ENCODE results near the gene FAM210B.

Gene FAM210B

DNA sequence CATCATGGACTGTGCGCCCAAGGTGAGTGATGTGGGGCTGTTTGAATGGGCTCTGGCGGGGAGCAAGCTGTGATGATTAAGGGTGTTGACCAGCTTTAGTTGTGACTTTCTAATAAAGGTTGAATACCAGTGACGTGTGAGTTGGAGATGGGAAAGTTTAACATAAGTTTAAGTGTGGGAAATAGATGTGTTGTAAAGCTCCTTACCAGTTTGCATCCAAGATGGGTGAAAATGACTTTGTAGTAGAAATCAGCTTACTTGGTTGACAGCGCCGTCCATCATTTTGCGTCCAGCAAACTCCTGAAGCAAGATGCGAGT lies 53.7 kb downstream of the FAM210B start:
- H3K4me3 ChIP-seq (ENCODE audit: low read depth, low read length) = no peak overlapping the region
- DNase-seq (ENCODE audit: low read depth) = no peak
- TF ChIP-seq, protein P1, sequence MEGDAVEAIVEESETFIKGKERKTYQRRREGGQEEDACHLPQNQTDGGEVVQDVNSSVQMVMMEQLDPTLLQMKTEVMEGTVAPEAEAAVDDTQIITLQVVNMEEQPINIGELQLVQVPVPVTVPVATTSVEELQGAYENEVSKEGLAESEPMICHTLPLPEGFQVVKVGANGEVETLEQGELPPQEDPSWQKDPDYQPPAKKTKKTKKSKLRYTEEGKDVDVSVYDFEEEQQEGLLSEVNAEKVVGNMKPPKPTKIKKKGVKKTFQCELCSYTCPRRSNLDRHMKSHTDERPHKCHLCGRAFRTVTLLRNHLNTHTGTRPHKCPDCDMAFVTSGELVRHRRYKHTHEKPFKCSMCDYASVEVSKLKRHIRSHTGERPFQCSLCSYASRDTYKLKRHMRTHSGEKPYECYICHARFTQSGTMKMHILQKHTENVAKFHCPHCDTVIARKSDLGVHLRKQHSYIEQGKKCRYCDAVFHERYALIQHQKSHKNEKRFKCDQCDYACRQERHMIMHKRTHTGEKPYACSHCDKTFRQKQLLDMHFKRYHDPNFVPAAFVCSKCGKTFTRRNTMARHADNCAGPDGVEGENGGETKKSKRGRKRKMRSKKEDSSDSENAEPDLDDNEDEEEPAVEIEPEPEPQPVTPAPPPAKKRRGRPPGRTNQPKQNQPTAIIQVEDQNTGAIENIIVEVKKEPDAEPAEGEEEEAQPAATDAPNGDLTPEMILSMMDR (IDR thresholded peaks at IDR 0.05; ENCODE audit: control insufficient read depth, extremely low read depth, insufficient read depth) = no peak

DNA sequence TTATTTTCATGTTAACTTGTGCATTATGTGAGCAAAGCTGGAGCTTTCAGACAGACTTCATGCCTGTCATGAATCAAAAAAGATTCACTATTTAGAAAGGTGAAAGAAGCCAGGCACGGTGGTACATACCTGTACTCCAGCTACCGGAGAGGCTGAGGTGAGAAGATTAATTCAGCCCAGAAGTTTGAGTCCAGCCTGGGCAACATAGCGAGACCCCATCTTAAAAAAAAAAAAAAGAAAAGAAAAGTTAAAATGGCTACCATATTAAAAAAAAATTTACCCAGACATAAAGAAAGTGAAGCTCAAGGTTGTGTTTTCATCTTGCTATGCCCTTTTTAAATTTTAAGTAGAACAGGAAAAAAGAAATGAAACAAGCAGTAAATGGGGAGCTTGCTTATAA lies 54.2 kb downstream of the FAM210B start:
- TF ChIP-seq, protein P1 (IDR thresholded peaks at IDR 0.05; ENCODE audit: control insufficient read depth, extremely low read depth, insufficient read depth) = no peak
- H3K4me3 ChIP-seq (ENCODE audit: low read depth, low read length) = no peak overlapping the region
- DNase-seq (ENCODE audit: low read depth) = no peak

DNA sequence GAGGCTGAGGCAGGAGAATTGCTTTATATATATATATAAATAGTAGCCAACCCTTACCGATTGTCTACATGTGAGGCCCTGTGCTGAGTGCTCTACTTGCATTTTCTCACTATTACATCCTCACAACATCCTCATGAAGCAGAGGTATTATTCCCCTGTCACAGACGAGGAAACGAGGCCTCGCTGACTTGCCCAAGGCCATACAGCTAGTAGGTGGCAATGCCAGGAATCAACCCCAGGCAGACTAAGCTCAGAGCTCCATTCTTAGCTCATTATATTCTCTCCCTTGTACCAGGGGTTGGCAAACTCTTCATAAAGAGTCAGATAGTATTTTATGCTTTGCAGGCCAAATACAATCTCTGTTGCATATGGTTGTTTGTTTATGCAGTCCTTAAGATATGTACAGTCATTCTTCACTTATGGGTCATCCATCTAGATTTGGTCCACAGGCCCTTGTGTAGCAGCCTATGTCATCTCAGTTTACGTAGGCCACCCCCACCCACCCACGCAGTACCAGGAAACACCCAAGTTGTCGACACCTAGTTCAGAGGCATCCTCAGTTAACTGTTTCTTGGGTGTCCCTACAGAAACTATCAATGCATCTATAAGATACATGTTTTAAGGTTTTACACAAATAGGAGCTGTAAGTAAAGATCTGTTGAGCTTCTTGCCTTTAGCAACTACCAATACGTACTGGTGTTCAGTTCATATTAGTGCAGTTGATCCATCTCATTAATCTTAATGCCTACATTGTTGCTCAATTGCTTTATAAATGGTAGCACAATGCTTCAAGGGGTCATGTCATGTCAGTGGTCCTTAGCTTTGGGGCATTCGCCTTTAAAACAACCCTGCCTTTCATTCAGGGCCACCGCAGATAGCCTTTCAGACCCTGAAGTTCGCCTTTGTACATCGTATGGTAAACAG lies 56.3 kb downstream of the FAM210B start:
- H3K4me3 ChIP-seq (ENCODE audit: low read depth, low read length) = no peak overlapping the region
- TF ChIP-seq, protein P1 (IDR thresholded peaks at IDR 0.05; ENCODE audit: control insufficient read depth, extremely low read depth, insufficient read depth) = no peak
- no peak for DNase-seq (ENCODE audit: low read depth)

DNA sequence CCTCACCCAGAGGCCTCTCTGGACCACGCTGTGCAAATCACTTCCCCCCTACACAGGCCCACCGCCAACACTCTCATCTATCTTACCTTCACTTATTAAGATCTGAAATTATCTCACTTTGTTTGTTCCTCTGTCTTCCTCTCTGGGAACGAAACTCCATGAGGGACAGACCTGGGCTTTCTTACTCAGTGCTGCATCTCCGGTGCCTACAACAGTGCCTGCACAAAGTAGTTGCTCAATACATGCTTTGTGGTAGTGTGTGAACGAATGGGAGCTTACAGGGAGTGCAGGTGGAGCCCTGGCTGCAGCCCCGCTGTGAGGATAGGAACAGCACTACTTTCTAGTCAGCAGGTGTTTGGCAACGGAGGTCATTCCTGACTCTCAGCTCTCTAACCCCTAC lies 58.6 kb downstream of the FAM210B start:
- no peak overlapping the region for H3K4me3 ChIP-seq (ENCODE audit: low read depth, low read length)
- DNase-seq (ENCODE audit: low read depth) = no peak
- TF ChIP-seq, protein P1 (IDR thresholded peaks at IDR 0.05; ENCODE audit: control insufficient read depth, extremely low read depth, insufficient read depth) = no peak

DNA sequence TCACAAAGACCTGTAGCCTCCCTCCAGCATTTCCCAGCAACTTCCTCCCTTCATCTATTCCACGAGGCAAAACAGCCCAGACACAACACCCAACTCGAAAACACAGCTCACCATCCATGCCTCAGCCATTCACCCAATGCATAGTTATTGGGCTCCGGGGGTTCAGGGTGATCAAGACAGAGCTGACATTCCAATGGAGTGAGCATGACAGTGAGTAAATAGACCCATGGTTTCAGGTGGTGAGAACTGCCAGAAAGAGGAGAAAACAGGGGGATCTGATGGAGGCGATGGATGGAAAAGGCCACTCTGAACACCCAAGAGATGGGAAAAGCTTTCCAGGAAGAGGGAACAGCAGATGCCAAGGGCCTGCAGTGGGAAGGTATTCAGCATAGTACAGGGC lies 59.1 kb downstream of the FAM210B start:
- TF ChIP-seq, protein P1 (IDR thresholded peaks at IDR 0.05; ENCODE audit: control insufficient read depth, extremely low read depth, insufficient read depth) = no peak
- no peak for DNase-seq (ENCODE audit: low read depth)
- H3K4me3 ChIP-seq (ENCODE audit: low read depth, low read length) = no peak overlapping the region

All from LNCaP clone FGC (cell line).